ENCODE results near the gene UBE2G2.
"Not testable (repeated sequence)": the region's sequence is repeated elsewhere in the genome, so short reads cannot be mapped to it uniquely, and the experiment has no call there.

The UBE2G2 gene

DNA sequence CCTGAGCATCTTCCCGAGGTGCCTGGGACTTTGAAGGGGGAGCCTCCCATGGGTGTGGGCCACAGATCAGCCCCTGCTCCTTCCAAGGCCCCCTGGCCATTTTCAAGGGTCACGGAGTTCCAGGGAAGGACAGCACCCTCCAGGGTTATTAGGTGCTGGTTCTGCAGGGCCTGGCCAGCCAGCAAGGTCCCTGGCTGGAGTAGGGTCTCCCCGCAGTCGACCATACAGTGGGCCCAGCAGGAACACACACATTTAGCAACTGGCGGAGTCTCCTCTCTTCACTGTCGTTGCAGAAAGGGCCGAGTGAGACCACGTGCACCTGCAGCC is 34.0 kb upstream of the UBE2G2 start:
- no peak for DNase-seq

DNA sequence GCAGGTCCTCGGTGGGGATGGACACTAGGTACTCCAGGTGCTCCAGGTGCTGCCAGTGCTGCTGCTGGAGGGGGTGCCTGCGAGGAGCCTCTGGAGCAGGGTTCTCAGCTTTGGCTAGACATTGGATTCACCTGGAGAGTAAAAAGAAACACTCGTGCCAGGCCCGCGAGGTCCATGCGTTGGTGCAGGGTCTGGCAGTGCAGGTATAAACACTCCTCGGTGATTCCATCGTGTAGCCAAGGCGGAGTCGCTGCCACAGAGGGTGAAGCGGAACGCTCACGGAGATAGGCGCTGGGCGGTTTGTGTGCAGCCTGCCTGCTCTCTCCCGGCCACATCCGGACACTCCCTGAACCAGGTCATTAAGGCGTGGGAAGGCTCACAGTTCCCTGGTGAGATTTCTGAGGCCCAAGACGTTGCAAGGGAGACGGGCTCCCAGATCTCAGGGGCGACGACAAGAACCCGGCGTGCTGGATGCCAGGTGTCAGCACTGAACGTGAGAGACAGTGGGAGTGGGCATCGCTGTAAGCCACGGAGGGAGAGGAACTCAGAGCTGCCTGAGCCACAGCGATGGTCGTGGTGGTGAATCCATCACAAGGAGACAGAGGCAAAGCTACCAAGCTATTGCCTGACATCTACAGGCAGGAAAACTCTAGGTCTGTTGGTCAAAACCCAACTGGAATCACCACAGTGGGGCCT is 33.5 kb upstream of the UBE2G2 start:
- DNase-seq, result no peak

DNA sequence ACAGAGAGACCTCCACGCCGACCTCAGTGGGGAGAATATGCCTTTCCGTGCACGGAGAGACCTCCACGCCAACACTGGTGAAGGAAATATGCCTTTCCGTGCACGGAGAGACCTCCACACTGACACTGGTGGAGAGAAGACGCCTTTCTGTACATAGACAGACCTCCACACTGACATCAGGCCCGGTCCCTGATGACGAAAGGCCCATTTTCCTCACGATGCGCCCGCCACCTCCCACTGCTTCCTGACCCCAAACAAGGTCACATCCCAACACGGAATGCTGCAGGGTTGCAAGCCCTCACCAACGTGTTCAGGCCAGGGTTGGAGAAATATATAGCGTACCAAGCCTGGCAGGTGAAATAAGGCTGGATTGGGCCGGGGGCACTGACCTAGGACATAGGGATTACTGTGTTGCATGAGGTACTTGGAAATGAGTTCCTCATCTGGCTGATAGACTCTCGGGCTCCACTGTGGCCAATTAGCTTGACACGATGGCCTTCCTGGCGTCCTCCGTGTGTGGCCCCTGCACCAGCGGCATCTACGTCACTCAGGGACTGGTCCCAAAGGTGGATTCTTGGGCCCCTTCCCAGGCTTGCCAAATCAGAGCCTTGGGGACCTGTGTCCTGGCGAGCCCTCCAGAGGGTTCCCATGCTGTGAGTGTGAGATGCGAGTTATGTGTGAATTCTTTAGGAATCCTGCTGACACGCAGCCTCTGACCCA is 32.8 kb upstream of the UBE2G2 start:
- no peak for DNase-seq

DNA sequence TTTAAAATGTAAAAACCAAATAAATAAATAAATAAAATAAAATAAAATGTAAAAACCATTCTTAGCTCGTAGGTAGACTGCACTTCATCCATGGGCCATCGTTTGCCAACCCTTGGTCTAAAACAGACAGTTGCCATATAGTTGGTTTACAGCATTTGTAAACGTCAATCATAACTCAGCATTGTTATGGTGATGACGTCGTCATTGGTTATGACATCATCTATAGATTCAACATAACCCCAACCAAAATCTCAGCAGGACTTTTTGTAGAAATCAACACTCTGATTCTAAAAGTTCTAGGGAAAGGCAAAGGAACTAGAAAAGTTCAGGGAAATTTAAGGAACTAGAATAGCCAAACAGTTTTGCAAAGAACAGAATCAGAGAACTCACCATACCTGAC is 32.0 kb upstream of the UBE2G2 start:
- DNase-seq, result no peak

DNA sequence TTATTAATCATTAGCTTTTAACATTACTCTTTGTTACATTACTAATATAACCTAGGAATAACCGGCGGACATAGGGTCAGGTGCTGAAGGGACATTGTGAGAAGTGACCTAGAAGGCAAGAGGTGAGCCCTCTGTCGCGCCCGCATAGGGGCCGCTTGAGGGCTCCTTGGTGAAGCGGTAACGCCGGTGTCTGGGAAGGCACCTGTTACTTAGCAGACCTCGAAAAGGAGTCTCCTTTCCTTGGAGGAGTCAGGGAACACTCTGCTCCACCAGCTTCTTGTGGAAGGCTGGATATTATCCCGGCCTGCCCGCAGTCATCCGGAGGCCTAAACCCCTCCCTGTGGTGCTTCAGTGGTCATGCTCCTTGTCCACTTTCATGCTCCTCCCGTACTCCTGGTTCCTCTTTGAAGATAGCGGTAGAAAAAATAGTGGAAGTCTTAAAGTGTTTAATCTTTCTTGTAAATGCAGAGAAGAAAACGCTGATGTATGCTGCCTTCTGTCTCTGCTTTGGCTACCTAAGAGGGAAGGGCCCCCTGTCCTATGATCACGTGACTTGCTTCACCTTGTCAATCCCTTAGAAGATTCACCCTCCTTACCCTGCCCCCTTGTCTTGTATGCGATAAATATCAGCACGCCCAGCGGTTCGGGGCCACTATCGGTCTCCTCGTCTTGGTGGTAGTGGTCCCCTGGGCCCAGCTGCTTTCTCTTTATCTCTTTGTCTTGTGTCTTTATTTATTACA is 31.1 kb upstream of the UBE2G2 start:
- not testable (repeated sequence) for DNase-seq

DNA sequence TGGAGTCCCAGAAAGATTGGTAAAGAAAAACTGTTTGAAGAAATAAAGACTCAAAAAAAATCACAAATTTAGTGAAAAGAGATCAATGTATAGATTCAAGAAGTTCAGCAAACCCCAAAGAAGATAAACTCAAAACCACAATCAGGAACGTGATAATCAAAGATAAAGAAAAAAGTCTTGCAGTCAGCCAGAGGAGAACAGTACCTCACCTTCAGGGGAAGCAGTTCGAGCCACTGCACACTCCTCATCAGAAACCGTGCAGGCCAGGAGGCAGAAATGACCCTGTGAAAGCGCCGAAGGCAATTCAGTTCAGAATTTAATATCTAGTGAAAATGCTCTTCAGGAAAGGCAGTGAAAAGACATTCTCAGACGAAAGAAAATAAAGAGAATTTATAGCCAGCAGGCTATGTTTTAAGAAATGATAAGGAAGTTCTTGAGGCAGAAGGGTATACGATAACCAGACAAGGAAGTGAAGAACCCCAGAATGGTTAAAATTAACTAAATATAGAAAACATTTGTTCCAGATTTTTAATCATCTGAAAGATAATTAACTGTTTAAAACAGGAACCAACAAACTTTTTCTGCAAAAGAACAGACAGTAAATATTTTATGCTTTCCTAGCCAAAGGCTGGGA is 29.7 kb upstream of the UBE2G2 start:
- DNase-seq, result peak; percentile 76

DNA sequence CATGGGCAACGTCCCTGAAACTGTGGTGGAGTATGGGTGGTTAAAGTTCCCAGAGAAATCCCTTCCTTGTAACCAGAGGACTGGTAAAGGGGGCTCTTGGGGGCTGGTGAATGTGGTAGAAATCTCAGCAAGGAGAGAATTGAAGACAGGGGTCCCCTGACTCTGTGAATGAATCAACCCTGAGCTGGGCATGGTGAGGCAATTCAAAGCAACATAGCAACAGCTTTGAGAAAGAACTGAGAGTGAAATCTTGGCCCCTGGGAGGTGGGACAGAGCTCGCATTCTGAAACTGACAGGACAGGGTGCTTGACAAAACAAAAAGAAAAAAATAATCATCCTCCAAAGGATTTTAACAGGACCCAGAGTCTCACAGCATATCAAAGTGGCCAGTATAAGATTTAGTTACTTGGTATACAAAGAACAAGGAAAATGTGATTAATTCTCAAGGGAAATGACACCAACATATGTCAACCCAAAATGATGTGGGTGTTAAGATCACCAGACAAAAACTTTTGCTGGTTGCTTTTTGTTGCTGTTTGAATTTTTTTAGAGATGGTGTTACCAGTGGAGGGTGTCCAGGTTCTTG is 28.0 kb upstream of the UBE2G2 start:
- DNase-seq, result no peak

DNA sequence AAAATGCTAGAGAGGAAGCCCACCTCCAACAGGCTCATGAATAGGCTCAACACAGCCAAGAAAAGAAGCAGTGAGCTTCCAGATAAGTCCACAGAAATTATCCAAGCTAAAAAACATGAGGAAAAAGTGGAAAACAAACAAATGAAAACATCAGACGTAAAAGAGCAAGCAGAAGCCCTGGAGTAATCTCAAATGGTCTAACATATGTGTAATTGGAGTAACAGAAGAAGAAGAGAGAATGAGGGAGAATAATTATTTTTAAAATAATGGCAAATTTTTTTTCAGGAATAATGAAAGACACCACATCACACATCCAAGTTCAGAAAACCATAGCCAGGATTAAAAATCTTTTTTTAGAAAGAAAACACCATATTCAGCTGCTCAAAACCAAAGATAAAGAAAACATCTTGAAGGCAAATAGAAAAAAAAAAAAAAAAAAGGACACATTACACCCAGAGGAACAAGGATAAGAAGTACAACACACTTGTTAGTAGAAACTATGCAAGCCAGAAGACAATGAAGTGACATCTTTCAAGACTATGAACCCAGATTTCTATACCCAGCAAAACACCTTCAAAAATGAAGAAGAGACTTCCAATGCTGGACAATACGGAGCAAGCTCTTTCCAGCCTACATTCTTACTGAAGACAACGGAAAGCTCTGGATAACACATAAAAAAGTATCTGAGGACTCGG is 26.9 kb upstream of the UBE2G2 start:
- peak; percentile 26 for DNase-seq

DNA sequence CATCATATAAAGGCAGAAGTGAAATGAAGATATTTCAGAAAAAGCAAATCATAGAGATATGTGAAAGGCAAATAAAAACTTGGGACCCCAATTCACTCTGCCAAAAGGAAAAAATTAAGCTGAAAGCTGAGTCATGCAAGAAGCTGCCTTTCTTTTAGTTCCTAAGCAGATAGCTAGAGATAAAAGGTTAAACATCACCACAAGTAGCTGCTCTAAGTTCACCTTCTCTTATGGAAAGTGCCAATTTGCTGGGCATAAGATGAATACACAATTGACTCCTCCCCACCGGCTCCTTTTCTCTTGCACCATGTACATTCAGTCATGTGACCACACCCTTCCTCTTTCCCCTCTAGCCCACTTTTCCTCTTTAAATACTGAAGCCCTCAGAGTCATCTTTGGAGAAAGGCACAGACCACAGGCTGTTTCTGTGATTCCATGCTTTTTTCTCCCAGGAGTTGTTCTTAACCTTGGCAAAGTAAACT is 21.6 kb upstream of the UBE2G2 start:
- DNase-seq, result peak; percentile 69

DNA sequence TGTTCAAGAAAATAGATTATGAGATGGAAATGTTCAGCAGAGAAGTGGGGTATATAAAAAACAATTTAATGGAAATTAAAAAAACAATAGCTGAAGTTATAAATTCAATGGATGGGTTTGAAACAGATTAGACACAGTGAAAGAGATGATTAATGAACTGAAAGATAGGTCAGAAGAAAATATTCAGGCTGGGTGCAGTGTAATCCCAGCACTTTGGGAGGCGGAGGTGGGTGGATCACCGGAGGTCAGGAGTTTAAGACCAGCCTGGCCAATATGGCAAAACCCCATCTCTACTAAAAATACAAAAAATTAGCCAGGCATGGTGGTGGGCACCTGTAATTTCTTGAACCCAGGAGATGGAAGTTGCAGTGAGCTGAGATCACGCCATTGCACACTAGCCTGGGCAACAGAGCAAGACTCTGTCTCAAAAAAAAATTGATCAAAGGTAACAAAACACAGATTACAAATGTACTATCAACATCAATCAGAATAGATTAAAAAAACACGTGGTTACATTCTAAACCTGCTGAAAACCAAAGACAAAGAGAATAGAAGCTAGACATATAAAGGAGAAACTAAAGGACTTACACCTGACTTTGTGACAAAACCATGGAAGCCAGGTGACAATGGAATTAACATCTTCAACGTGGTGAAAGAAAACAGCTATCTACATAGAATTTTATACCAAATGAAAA is 21.0 kb upstream of the UBE2G2 start:
- peak; percentile 69 for DNase-seq

DNA sequence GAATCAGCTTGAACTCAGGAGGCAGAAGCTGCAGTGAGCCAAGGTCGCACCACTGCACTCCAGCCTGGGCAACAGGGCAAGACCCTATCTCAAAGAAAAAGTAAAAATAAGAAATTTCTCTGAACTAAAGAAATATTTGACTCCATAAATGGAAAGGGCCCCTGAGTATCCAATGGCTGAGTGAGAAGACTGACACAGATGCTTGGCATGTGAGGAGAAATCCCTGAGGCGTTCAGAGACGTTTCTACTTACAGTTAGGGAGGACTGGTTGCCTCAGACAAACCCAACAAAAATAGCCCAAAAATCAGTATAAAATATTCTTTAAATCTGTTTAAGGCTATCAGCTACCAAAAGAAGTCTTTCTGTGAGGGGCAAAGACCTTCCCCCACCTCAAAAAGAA is 19.2 kb upstream of the UBE2G2 start:
- no peak for DNase-seq

DNA sequence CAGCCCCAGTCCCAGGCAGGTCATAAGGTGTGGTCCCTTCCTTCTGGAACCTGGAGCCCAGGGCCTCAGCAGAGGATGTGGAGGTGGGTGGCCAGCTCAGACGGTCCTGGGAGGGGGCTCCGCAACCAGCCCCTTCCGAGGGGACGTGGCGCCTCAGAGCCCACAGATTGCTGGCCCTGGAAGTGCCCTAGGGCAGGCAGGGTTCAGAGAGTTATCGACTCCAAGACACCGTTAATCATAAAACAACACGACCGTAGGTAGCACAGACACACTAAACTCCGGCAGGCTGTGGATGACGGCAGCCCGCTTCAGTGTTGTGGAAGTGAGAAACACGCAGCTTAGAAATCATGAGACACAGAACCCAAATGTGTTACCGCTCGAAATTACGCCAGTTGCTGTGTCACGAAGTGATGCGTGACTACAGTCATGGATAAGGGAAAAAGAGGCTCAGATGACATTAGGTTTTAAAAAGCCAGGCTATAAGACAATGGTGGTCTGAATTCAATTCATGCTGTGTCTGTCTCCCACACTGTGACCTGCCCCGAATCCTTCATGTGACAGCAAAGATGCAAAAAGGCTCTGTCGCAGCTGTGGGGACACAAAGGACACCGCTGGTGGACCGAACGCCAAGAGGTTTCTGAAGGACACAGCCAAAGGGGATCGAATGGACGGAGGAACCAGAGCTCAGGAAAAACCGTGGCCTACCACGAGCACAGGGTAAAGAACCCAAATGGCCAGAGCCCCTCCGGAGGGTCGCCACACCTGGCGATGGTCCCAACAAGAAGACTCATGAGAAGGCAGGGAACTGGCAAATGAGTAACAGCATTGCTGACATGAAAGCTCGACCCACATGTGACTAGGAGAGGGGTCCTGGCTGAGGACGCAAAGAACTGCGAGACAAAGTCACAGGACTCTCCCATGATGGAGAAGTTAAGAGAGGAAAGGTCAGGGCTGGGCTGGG is 17.9 kb upstream of the UBE2G2 start:
- DNase-seq, result no peak

DNA sequence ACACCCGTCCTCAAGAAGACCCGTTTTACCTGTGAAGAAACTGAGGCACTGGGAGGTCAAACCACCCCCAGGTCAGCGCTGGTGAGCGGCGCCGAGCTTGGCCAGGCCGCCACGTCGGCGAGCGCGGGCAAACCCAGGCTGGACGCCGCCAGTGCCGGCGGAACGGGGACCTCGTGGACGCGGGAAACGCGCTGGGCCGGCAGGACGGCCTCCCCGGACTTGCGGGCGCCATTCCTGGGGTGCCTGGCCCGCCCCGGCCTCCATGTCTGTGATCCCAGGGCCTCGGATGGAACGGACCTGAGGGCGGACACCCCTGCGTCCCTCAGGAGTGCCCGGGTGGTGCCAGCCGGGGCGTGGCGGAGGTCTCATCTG is 17.0 kb upstream of the UBE2G2 start:
- no peak for DNase-seq

DNA sequence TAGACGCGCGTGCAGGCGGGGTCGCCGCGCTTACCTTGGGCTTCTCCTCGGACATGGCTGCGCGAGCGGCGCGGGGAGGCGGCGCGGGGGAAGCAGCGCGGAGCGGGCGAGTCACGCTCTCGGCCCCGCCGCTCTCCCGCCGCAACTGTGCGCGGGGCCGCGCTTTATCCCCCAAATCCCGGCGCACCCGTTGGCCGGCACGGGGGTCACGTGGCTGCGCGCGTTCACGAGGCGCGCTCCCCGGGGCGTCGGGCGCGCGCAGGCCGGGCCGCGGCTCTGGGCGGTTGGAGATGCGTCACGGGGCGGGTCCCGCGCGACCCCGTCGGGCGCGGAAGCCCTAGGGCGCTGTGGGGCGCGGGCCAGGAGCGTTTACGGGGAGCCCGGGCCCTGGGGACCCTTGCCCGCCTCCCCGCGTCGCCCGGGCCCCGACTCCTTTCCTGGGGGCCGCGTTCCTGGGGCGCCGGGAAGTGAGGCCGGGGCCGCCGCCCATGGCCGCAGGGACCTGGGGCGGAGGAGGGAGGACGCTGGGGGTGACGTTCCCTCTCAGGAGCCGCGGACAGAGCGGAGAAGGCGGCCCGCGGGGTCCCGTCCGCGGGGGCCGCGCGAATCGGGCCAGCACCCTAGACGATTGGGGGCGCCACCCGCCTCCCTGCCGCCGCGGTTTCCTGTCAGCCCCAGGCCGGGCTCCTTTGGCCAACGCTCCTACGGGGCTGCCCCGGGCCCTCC is 16.5 kb upstream of the UBE2G2 start, which contains the start of gene SUMO3:
TSS of gene SUMO3 (minus strand) at position 149 of the 726 bp plus-strand sequence. CDS start at position 55, 94 bp downstream.
- DNase-seq, result peak; percentile 95

DNA sequence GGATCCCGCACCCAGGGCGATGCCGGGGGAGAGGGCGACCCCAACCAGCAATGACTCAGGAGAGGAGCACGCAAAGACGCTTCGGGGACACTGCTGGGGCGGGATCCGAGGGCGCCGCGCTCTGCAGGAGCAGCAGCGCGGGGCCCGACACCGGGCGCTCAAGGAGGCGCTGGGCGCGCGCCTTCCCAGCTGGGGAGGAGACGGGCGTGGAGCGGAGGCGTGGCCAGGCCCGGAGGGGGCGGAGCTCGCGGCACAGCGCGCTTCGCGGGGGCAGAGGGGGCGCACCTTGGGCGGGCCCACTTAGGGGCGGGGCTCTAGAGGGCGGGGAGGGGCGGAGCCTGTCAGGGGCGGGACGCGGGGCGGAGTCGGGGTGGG is 15.9 kb upstream of the UBE2G2 start:
- DNase-seq, result peak; percentile 96

DNA sequence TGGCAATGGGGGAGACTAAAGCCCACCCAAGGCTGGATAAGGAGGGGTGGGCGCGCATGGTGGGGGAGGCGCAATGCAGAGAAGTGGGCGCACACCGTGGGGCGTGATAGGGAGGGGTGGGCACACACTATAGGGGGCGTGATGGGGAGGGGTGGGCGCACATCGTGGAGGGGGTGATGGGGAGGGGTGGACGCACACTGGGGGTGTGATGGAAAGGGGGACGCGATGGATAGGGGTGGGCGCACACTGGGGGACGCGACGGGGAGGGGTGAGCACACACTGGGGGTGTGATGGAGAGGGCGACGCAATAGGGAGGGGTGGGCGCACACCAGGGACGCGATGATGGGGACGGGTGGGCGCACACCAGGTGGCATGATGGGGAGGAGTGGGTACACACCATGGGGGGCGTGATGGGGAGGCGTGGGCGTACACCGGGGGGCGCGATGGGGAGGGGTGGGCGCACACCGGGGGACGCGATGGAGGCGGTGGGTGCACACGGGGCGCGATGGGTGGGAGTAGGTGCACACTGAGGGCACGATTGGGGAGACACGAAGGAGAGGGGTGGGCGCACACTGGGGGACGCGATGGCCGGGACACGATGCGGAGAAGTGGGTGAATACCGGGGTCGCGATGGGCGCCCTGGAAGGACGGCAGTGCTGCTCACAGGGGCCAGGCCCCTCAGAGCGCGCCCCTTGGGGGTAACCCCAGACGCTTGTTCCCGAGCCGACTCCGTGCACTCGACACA is 15.3 kb upstream of the UBE2G2 start:
- DNase-seq, result no peak

DNA sequence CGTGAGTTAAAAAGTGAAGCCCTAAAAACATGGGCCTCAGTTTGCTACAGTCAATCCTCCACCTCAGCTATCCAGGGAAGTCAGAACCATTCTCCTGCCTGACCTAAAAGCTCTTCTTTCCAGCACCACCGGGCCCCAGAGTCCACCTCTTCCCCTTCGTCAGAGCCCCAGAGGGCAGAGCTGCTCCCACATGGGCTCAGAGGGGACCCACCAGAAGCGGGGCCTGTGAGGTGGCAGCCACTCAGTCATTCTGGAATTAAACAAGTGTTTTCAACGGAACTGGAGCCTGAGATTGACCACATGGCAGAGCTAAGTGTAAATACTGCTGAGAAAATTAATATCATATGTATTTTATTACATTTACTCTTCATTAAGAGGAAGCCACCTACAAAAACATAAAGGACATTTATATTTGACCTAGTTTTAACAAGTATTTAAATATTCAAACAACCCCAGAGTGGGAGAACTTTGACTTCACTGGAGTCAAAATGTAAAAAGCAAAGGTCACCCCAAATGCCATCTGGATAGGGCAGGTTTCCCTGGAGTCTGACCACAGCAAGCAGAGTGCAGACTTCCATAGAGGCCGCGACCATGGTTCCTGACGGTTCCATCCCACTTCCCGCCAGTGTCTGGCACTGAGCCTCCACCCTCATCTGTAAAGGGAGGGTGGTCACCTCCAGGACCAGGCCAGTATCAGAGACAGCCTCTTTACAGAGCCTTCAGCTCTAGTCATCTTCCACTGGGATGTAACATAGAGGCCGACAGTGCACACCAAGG is 14.4 kb upstream of the UBE2G2 start:
- no peak for DNase-seq

DNA sequence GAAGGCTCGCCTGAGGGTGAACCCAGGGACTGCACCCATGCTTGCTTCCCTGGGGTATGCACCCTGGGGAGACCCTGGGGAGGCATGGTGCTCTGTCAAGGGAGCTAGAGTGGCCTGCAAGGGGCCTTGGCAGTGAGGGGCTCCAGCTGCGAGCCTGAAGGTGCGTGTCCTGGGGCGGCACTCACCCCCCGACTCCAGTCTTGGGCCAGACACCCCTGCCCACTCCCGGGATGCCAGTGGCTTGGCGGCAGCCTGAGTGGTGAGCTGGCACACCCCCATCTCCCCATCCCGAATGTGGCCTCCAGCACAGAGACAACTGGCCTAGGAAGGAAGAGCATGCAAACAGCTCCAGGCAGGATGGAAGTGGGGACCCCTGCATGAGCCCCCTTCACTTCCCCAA is 13.6 kb upstream of the UBE2G2 start:
- no peak for DNase-seq
